ENCODE measurements around the gene HOXC12.

GRCh38 chr12:53955776-53956250 lies 1.1 kb downstream of the HOXC12 start:
- TF ChIP-seq CTCF (IDR thresholded peaks at IDR 0.05) (no peak), POLR2A (IDR thresholded peaks at IDR 0.05) (no peak)
